ENCODE measurements around the gene NELL1.

- TF ChIP-seq POLR2A (IDR thresholded peaks at IDR 0.05) (no peak), CTCF (IDR thresholded peaks at IDR 0.05) (no peak), POLR2AphosphoS5 (IDR thresholded peaks at IDR 0.05) (no peak), EP300 (IDR thresholded peaks at IDR 0.05; ENCODE audit: low read depth) (no peak)
Measured at GRCh38 chr11:20821046-20821445, 151.7 kb downstream of the NELL1 start.

All from transverse colon (tissue), 4 donors.